Activated CD8-positive, alpha-beta memory T cell treated with anti-CD3 and anti-CD28 coated beads, Interleukin-2, amount 10 ng/mL, durations not matched to agents 7 days and 5 days (primary cell): ENCODE results near the gene NKX6-2. TPM values are rescaled to one million over a fixed set of nuclear protein-coding genes. Genes with fewer than 3 reads are reported as not detected.

Experiments
- ATAC-seq: fragments of 150-1000 bp; cut with Tn5 transposase; one replicate; pipeline ENCODE4 v1.10.0; 2021; ENCODE audit warnings: moderate library complexity
- CTCF ChIA-PET: fragments of 350-600 bp; sonication (Branson Sonifier 250); formaldehyde crosslinking; loops from one replicate; lab custom pipeline; 2021; ENCODE audit warnings: antibody characterized with exemption; lab: Charles Lee
- DNase-seq: peaks from one replicate; pipeline ENCODE4 v3.0.0-alpha.2; 2020
- H3K27ac Mint-ChIP-seq: one replicate; pipeline ENCODE4 v1.8.0; 2021; ENCODE audit warnings: mild to moderate bottlenecking, mixed read lengths
- H3K27me3 Mint-ChIP-seq: one replicate; pipeline ENCODE4 v1.8.0; 2021; ENCODE audit warnings: mixed read lengths
- H3K36me3 Mint-ChIP-seq: one replicate; pipeline ENCODE4 v1.8.0; 2021; ENCODE audit warnings: mild to moderate bottlenecking, mixed read lengths
- H3K4me1 Mint-ChIP-seq: one replicate; pipeline ENCODE4 v1.8.0; 2021; ENCODE audit warnings: mixed read lengths
- H3K4me3 Mint-ChIP-seq: one replicate; pipeline ENCODE4 v1.8.0; 2021; ENCODE audit warnings: mild to moderate bottlenecking, moderate library complexity, mixed read lengths
- H3K9me3 Mint-ChIP-seq: one replicate; pipeline ENCODE4 v1.8.0; 2022; ENCODE audit warnings: low read depth, mixed read lengths
- total RNA-seq, 2 experiments: library from RNA; stranded (reverse); gene quantifications; one replicate each; pipeline ENCODE4 v1.2.3, GENCODE V29; 2021

Gene NKX6-2
- total RNA-seq, 2 experiments from 2014 or later = not detected

DNA sequence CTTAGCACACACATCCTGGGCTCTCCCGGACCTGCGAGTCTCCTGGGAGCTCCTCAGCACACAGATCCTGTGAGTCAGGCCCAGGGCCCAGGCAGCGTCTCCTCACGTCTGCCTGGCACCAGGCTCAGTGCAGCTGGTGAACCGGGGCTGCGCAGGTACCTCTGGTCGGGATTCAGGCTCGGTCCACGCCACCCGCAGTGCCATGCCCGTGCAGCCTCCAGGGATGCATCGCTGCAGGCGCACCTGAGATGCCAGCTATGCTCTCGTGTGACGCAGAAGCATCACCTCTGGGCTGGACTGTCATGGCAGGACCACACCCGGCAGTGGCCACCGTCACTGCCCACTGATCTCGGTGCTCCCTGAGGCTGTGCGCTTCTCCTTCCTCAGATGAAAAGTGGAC lies 52.0 kb downstream of the NKX6-2 start:
- Mint-ChIP-seq H3K27ac (no peak overlapping the region), H3K27me3 (no peaks in the 10 kb centered on the region), H3K4me3 (no peak overlapping the region), H3K4me1 (no peaks in the 10 kb centered on the region), H3K9me3 (no peaks in the 10 kb centered on the region), H3K36me3 (no peaks in the 10 kb centered on the region)
- no peak for DNase-seq
- CTCF ChIA-PET = no interaction called here
- ATAC-seq = no peak

Other genes with a start within 250 kb of the NKX6-2 start
- 1 to 10 TPM; 6.6 to 7.0 TPM for gene INPP5A, start 248.4 kb downstream of the NKX6-2 start, total RNA-seq
- not detected for gene CFAP46, start 156.4 kb upstream of the NKX6-2 start, total RNA-seq